Airway epithelial cell (primary cell): ENCODE data around the gene HMGXB3. TPM values are rescaled to one million over a fixed set of nuclear protein-coding genes. Genes with fewer than 3 reads are reported as not detected.

ENCODE experiments used
- total RNA-seq: library from RNA; depleted of rRNA; stranded (reverse); fragments of >200 nt; gene quantifications from 2 replicates; pipeline ENCODE4 v1.2.3, GENCODE V29; 2015

HMGXB3 gene
- 24.5 and 30.3 TPM in 2 replicates for total RNA-seq

GRCh38 chr5:150000256-150000989, at the start of gene HMGXB3, which contains the start of gene TIGD6:
Gene HMGXB3 (plus strand): TSS chr5:150000739. CDS start chr5:150004853, 4,114 bp downstream.
Gene TIGD6 (minus strand): TSS chr5:150000654. CDS start chr5:149996348, 4,306 bp downstream.

GRCh38 chr5:149960272-149961185, 40.0 kb upstream of the HMGXB3 start, which contains the start of gene SLC26A2:
Gene SLC26A2 (plus strand): TSS chr5:149960758. CDS start chr5:149977653, 16,895 bp downstream.

DNA sequence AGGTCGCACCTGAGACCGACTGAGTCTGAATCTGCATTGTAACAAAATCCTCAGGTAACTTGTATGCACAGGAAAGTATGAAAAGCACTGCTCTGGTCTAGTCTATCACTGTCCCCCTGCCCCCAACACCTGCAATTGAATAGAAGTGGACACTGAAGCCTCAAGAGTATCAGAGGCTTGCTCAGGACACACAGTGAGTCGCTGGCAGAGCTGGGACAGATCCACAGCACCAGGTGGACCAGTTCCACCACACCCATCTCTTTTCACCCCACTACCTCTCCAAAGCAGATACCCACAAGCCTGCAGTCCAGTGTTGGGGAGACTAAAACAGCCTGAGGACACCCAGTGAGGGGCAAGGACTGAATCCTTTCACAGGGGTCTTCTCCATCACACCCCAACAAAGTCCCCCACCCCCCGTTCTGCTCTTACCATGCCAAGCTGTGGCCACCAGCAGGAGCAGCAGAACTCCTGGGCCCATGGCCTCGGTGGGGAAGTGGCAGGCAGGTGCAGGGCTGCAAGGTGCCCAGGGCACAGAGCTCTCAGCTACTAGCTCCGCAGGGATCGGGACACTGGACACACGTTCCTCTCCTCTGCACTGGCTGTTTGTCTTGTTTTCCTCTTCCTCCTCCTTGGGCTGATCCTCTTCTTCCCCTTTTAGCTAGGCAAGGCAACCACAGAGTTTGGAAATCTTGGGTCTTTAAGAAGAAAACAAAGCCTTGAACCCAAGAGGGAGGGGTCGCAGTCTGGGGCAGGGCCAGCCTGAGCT, 85.6 kb downstream of the HMGXB3 start, which contains the start of gene CSF1R:
Gene CSF1R, minus strand, starts transcription at position 605 of the 766 bp plus-strand sequence. Its CDS starts 127 bp downstream, at position 478.

Other genes starting within 250 kb of the HMGXB3 start
- gene PDE6A, start 55.9 kb upstream of the HMGXB3 start, total RNA-seq, result 0.07 TPM in 1 of 2 replicates, not detected in the other
- gene SLC26A2, start 40.0 kb upstream of the HMGXB3 start, total RNA-seq, result 7.8 and 10.0 TPM in 2 replicates
- gene TIGD6, start 85 bp upstream of the HMGXB3 start, total RNA-seq, result 2.1 and 2.8 TPM in 2 replicates
- gene CSF1R, start 85.8 kb downstream of the HMGXB3 start, total RNA-seq, result 0.09 TPM in 1 of 2 replicates, not detected in the other
- 3.9 and 4.9 TPM in 2 replicates for gene PDGFRB, start 155.1 kb downstream of the HMGXB3 start, total RNA-seq
- gene CDX1, start 166.0 kb downstream of the HMGXB3 start, total RNA-seq, result not detected in 2 replicates
- not detected in 2 replicates for gene SLC6A7, start 189.3 kb downstream of the HMGXB3 start, total RNA-seq